HFFc6 (cell line): ENCODE data around the gene PPAN. TPM values are rescaled to one million over a fixed set of nuclear protein-coding genes. Genes with fewer than 3 reads are reported as not detected.
A peak's percentile ranks its signal among the peaks of the same experiment; 100 is the strongest.

Experiments
- DNase-seq: peaks from one replicate; pipeline ENCODE4 v3.0.0-alpha.2; 2018
- H3K27ac Mint-ChIP-seq: 2 replicates; pipeline ENCODE4 v1.8.0; 2020; ENCODE audit warnings: mild to moderate bottlenecking, mixed read lengths
- H3K27me3 Mint-ChIP-seq: 2 replicates; pipeline ENCODE4 v1.8.0; 2021; ENCODE audit warnings: mild to moderate bottlenecking, moderate library complexity, mixed read lengths; ENCODE audit not compliant: insufficient read depth
- H3K36me3 Mint-ChIP-seq: 2 replicates; pipeline ENCODE4 v1.8.0; 2021; ENCODE audit warnings: low read depth, mixed read lengths
- H3K4me1 Mint-ChIP-seq: 2 replicates; pipeline ENCODE4 v1.8.0; 2020; ENCODE audit warnings: low read depth, mixed read lengths
- H3K4me3 Mint-ChIP-seq: 2 replicates; pipeline ENCODE4 v1.8.0; 2020; ENCODE audit warnings: mild to moderate bottlenecking, moderate library complexity, mixed read lengths
- H3K9me3 Mint-ChIP-seq: 2 replicates; pipeline ENCODE4 v1.8.0; 2020; ENCODE audit warnings: mild to moderate bottlenecking, mixed read lengths
- total RNA-seq, 6 experiments: library from RNA; stranded (reverse); fragmentation: NEBNext Ultra II Directional; extraction: Animal tissue kit (Norgen Biotek cat#: 25700); gene quantifications; 2 replicates in 1 of 6; 3 replicates in 5 of 6; pipeline ENCODE4 v1.2.3, GENCODE V29; 2021
- TF ChIP-seq, protein P1 (sequence below): fragments of 200-600 bp; sonication (generic); IDR thresholded peaks from 2 replicates; pipeline ENCODE4 v1.5.0; 2021; ENCODE audit warnings: antibody characterized with exemption, mild to moderate bottlenecking

Gene PPAN
- total RNA-seq, 6 experiments from 2014 or later = 36.4 to 42.2 (median 41.0) TPM

DNA sequence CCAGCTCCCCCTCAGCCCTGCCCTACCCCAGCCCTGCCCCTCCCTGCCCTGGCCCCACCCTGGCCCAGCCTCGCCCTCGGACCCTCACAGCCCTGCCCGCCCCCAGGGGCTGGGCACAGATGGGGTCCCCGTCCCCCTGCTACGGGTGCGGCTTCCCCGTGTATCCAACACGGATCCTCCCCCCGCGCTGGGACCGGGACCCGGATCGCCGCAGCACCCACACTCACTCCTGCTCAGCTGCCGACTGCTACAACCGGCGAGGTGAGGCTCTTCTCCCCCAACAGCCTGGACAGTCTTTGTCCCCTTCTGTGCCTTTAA lies 14.8 kb upstream of the PPAN start:
- no peak overlapping the region for H3K27ac Mint-ChIP-seq
- TF ChIP-seq, protein P1, sequence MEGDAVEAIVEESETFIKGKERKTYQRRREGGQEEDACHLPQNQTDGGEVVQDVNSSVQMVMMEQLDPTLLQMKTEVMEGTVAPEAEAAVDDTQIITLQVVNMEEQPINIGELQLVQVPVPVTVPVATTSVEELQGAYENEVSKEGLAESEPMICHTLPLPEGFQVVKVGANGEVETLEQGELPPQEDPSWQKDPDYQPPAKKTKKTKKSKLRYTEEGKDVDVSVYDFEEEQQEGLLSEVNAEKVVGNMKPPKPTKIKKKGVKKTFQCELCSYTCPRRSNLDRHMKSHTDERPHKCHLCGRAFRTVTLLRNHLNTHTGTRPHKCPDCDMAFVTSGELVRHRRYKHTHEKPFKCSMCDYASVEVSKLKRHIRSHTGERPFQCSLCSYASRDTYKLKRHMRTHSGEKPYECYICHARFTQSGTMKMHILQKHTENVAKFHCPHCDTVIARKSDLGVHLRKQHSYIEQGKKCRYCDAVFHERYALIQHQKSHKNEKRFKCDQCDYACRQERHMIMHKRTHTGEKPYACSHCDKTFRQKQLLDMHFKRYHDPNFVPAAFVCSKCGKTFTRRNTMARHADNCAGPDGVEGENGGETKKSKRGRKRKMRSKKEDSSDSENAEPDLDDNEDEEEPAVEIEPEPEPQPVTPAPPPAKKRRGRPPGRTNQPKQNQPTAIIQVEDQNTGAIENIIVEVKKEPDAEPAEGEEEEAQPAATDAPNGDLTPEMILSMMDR = no peak
- no peak overlapping the region for H3K4me3 Mint-ChIP-seq
- no peaks in the 10 kb centered on the region for H3K9me3 Mint-ChIP-seq
- peaks cover 26% of the 10 kb centered on the region for H3K36me3 Mint-ChIP-seq
- no peaks in the 10 kb centered on the region for H3K4me1 Mint-ChIP-seq
- no peak for DNase-seq
- peaks cover 3% of the 10 kb centered on the region for H3K27me3 Mint-ChIP-seq

DNA sequence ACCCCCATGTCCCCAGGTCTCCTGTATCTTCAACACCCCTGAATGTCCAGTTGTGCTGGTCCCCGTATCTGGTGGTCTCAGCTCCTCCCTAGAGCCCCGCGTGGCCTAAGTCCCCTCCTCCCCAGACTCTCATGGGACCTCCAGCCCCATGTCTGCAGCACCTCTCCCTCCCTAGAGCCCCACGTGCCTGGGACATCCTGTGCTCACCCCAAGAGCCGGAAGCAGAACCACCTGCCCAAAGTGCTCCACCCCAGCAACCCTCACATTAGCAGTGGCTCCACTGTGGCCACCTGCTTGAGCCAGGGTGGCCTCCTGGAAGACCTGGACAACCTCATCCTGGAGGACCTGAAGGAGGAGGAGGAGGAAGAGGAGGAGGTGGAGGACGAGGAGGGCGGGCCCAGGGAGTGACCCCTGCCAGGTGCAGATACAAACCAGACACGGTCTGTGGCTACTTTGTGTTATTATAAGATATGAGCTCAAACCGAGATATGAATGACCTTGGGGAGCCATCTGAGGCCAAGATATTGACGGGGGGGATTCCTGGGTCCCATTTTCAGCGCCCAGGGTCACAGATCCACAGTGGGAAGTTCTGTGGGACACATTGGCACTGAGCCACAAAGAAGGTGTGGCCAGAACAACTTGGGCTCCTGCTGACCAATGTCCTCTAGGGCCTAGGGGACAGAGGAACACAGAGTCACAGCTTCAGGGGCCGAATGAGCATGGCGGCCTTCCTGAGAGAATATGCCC lies 14.1 kb upstream of the PPAN start:
- no peak for DNase-seq
- H3K27me3 Mint-ChIP-seq = peaks cover 3% of the 10 kb centered on the region
- no peak overlapping the region for H3K27ac Mint-ChIP-seq
- no peaks in the 10 kb centered on the region for H3K9me3 Mint-ChIP-seq
- no peaks in the 10 kb centered on the region for H3K4me1 Mint-ChIP-seq
- peaks cover 26% of the 10 kb centered on the region for H3K36me3 Mint-ChIP-seq
- TF ChIP-seq, protein P1 = no peak
- H3K4me3 Mint-ChIP-seq = no peak overlapping the region

DNA sequence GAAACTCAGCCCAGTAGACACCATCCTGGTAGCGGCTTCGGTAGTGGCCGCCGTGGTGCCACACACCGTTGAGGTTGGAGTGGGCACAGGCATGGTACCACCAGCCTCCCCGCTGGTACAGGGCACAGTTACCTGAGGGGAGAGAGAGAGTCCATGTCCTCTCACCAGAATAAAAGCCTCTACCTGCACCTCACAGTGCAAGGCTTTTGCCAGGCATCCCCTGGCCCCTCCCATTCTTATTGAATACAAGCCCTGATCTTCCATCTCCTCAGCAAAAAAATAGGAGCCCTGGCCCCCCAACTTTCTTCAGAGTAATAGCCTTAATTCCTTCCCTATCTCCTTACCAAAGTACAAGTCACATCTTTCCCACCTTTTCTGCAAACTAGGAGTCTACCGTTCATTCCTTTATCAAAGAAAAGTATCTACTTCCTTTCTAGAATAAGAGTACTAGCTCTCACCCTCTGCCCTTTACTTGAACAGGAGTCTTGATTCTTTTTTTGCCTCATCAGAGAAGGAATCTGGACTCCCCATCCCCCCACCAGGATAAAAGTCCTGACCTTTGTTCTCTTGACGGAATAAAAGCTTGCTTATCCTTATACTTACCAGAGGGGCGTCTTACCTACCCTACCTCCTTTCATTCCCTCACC lies 13.4 kb upstream of the PPAN start:
- H3K4me3 Mint-ChIP-seq = no peak overlapping the region

DNA sequence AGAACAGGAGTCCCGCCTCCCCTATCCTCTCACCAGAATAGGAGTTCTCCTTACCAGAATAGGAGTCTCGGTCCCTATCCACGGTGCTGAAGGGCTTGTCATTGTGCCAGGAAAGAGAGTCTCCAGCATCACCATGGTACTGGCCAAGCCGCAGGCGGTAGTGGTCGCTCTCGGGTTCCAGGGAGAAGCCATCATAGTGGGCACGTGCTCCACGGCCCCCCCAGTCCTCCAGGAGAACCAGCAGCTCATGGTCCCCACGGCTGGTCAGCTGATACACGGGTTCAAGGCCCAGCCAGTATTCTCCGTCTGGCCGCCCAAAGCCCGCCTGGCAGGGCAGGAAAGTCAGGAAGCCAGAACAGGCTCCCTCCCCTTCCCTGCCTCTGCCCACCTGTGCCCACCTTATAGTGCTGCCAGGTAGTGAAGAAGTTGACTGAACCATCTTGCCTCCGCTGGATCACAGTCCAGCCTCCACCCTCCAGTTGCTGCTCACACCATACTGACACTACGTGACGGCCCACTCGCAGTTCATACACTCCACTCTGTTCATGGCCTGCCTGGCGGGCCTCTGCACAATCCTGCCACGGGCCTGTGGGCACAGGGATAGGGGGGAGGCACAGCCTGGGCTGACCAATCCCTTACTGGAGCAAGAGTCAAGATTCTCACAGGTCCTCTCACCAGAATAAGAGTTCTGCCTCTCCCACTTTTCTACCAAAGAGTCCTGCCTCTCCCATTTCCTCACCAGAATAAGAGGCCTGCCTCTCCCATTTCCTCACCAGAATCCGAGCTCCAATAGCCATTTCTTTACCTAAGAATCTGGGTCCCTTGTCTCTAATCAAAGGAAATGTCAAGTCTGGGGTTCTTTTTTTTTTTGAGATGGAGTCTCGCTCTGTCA lies 12.6 kb upstream of the PPAN start:
- Mint-ChIP-seq H3K27me3 (peaks cover 3% of the 10 kb centered on the region), H3K4me3 (no peak overlapping the region)

More for the DNA sequence above, 13.4 kb upstream of the PPAN start:
- TF ChIP-seq, protein P1 = no peak
- H3K36me3 Mint-ChIP-seq = peaks cover 26% of the 10 kb centered on the region
- no peaks in the 10 kb centered on the region for H3K4me1 Mint-ChIP-seq
- H3K9me3 Mint-ChIP-seq = no peaks in the 10 kb centered on the region
- no peak for DNase-seq
- H3K27me3 Mint-ChIP-seq = peaks cover 3% of the 10 kb centered on the region
- no peak overlapping the region for H3K27ac Mint-ChIP-seq

DNA sequence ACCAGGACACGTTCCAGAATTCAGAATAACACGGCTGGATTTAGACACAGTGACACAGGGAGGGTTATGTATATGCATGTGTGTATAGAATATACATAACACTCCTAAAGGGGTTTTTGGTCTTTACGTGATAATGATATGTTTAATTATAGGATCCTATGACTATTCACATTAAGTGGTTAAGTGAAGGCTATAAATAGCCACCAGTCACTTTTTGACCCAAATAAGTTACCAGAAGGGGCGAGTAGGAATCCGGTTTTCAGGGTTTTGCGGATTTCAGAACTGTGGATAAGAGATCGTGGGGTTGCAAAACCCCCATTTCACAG lies 10.6 kb upstream of the PPAN start:
- TF ChIP-seq, protein P1 = no peak
- no peak for DNase-seq
- peaks cover 21% of the 10 kb centered on the region for H3K36me3 Mint-ChIP-seq
- no peaks in the 10 kb centered on the region for H3K9me3 Mint-ChIP-seq
- peaks cover 10% of the 10 kb centered on the region; the same call in 1 of the 2 replicates for H3K4me1 Mint-ChIP-seq
- H3K27ac Mint-ChIP-seq = no peak overlapping the region
- H3K27me3 Mint-ChIP-seq = peaks cover 3% of the 10 kb centered on the region
- peak overlapping the region; percentile 43; the same call in 1 of the 2 replicates for H3K4me3 Mint-ChIP-seq

More for the DNA sequence above, 12.6 kb upstream of the PPAN start:
- no peaks in the 10 kb centered on the region for H3K4me1 Mint-ChIP-seq
- H3K36me3 Mint-ChIP-seq = peaks cover 26% of the 10 kb centered on the region
- H3K9me3 Mint-ChIP-seq = no peaks in the 10 kb centered on the region
- DNase-seq = no peak
- no peak overlapping the region for H3K27ac Mint-ChIP-seq
- TF ChIP-seq, protein P1 = no peak
